NK-92 (cell line): ENCODE data around the gene LYRM4.

Experiments
- DNase-seq: peaks from one replicate; lab custom pipeline; 2025; ENCODE audit not compliant: unreplicated experiment; lab: John Stamatoyannopoulos, UW

LYRM4 gene

DNA sequence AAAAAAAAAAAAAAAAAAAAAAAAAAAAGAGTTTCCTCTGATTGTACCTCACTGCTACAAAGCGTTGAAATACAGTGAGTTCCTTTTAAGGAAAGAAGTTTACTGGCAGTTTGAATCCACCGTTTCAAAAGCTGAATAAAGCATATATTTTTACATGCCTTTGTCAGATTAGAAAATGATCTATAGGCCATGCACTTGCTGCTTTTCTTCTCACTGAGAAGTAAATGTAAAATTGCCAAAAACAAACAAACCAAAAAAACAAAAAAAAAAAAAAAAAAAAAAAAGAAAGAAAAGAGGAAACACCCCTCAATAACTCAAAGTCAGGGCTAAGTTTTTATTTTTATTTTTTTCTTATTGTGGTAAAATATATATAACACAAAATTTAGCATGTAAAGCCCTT is 81.9 kb downstream of the LYRM4 start:
- no peak for DNase-seq

GRCh38 chr6:5175635-5176034 is 85.1 kb downstream of the LYRM4 start:
- no peak for DNase-seq

DNA sequence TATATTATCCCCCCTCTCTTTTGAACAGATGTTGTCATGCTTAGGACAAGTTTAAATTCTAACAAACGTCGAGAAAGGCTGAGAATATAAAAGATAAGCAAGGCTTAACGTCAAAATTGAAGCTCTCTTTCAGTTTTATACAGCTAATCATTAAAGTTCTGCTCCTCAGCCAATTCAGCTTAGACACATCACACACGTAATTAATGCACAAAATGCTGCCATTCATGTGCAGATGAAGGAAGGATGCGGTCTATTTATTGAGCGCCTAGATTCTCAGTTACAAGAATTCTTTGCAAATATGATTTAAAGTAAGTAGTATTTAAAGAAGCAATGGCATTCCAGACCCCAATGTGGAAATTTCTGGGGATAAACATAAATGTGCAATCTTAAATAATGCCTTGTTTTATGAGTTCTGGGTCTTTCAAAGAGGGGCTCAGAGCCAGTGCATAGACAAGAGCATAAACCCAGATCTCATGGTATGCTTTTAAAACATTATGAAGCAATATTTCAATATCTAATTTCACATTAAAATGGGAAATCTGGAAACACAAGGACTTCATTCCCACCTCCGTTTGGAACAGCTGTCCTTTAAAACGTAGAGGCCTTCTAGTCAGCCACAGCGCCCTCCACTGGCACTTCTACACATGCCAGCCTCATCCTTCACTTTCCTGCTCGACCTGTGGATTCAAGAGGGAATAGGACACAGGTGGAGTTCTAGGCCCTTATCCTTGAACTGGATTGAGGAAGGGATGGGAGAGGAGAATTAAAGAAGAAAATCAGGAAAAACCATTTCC is 85.8 kb downstream of the LYRM4 start:
- no peak for DNase-seq

- no peak for DNase-seq
Measured at GRCh38 chr6:5174244-5174643, 86.5 kb downstream of the LYRM4 start.

DNA sequence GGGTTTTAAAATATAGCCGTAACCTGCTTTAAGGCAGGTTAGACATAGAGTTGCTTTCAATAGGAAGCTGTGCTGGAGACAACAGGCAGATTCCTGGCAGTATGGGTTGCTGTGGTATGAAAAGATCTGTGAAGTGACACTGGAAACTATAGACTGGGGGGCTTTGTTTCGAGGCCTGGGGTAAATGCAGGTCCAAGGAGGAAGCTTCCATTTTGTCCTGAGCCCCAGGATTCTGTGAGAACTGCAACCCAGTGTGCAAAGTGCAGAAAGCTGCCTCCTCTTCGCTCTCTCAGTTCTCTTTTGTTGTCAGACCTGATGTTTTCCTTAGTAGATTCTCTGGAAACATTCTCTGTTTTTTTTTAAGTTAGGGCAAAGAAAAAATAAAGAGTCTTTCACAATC is 86.9 kb downstream of the LYRM4 start:
- no peak for DNase-seq

DNA sequence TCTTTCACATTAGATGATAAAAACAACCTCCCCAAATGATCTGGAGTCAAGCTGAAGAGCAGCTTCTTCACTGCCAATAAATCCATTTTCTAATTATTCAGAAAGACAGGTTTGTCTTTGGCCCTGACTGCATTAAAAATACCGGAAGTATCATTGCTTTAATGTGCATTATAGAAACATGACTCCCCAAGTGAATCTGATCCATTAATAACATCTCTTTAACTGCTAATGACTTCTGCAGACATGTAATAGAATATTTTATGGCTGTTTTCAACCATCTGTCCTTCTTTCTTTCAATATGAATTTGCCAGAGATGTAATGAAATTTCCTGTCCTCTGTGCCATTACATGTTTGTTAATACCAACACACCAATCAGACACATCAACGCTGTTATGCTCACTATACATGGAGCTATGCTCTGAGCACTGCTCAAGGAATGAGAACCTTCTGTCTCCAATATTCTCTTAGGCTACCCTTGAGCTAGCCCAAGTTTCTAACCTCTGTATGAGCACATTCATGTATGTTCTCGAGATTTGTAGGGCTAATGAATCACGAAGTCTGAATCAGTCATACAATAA is 87.8 kb downstream of the LYRM4 start:
- no peak for DNase-seq

GRCh38 chr6:5172041-5172653 is 88.6 kb downstream of the LYRM4 start:
- DNase-seq, result no peak

- DNase-seq, result no peak
Measured at GRCh38 chr6:5167501-5167900, 93.2 kb downstream of the LYRM4 start.

DNA sequence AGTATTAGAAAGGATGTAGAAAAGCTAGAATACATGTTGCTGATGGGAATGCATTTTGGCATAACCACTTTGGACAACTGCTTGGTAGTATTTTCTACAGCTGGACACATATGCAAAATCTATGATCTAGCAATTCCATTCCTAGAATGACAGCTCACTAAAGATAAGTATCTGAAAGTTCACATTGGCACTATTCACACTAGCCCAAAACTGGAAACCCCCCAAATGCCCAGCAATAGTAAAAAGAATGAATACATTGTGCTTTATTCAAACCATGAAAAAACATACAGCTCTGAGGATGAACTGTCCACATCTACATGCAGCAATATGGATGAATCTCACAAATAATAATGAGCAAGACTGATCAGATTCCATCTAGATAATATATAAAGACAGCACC is 96.7 kb downstream of the LYRM4 start:
- no peak for DNase-seq

- DNase-seq, result no peak
Measured at GRCh38 chr6:5163247-5163646, 97.5 kb downstream of the LYRM4 start.

GRCh38 chr6:5162355-5162754 is 98.4 kb downstream of the LYRM4 start:
- DNase-seq, result no peak

GRCh38 chr6:5160206-5160605 is 100.5 kb downstream of the LYRM4 start:
- DNase-seq, result no peak

DNA sequence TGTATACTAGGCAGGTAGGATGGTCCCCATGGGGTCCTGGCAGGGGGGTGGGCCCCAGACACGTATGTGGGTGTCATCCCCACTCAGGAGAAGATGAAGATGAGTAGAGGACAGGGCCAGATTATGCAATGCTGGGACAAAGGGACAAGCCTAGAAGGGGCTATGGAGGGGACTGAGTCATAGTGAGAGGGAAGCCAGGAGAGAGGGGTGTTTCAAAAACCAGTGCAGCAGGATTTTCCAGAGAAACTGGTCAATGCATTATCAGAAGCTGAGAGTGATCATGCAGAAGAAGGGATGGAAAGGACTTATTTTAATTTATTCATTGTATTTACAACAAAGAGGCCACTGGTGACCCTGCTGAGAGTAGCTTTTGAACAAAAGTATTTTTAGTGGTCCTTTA is 101.6 kb downstream of the LYRM4 start:
- DNase-seq, result no peak

- no peak for DNase-seq
Measured at GRCh38 chr6:5158180-5158579, 102.6 kb downstream of the LYRM4 start.

DNA sequence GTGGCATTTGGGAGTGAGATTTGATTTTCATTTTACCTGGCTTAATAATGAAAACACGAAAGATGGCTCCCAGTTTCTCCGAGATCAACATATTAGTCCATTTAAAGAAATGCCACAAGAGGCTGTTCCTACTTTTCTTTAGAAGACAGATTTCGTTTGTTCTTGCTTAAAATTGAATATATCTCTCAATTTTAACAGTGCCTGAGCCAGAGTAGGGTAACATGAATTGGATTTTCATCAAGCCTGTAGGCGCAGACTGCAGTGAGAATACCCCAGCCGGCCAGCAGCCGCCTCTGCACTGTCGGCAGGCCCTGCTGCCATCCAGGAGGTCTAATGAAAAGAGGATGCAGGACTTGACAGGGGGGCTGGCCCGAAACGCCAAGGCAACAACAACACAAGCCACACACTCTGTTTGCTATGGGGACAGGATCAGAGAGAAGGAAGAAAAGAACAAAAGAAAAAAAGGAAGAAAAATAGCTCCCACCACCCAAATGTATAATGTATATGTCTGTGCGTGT is 103.1 kb downstream of the LYRM4 start:
- DNase-seq, result no peak

- DNase-seq, result no peak
Measured at GRCh38 chr6:5156627-5157026, 104.1 kb downstream of the LYRM4 start.

GRCh38 chr6:5155906-5156305 is 104.8 kb downstream of the LYRM4 start:
- DNase-seq, result no peak

- no peak for DNase-seq
Measured at GRCh38 chr6:5153186-5153585, 107.6 kb downstream of the LYRM4 start.

DNA sequence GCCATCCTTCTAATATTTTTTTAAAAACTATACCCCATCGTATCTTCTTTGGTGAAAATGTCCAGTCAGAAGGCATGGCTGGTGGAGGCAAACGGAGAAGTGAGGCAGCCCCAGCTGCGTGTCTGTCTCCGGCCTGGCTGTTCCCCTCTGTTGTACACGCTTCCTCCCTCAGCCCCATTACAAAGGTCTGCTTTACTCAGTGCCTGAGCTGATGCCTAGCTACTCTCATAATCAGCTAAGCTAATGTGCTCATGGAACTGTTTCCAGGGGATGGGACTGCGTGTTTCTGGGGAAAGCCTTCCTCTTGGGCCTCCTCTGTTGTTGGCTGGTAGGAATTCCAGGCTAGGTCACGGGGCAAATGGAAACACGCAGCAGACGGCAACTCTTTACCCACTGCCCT is 108.3 kb downstream of the LYRM4 start:
- DNase-seq, result no peak

DNA sequence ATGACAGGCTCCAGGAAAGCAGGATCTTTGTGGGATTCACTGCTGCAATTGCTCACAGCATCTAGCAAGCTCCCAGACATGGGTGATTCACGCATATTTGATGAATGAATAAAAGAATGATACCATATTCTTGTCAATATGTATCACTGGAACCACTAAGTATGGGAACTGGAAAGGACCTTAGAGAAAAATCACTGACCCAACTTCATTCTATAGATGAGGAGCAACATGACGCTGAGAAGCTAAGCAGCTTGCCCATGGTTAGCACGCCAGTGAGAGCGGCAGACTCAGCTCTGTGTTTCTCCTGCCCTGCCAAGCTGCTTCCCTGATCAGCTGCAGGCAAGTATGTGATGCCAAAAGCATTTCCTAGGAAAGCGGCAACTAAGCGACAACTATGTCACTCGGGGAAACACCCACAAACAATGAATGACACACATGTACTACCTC is 108.8 kb downstream of the LYRM4 start:
- no peak for DNase-seq

GRCh38 chr6:5151360-5151954 is 109.3 kb downstream of the LYRM4 start:
- DNase-seq, result no peak

DNA sequence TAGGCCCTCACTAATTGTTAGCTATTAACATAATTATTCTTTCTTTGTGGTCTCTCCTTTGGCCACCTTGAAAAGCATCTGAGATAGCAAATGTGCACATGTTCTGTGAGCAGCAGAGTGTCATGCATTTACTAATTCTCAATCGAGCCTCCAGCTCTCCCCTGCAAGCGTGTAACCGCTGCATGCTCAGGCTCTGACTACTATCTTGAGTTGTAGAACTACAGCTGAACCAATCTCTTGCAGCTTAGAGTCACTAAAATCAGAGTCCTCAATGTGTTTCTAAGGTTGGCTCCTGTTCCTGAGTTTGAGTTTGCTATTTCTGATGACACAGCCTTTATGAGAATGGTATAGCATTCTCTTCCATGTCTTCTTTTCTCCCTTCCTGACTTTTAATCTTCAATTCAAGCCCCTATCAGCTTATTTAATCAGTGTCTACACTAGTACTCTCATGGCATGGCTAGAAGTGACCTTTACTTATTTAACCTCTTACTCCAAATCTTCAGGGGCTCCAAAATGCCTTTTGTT is 110.1 kb downstream of the LYRM4 start:
- DNase-seq, result no peak
